Measurements from ENCODE around the gene CLNS1A.

DNA sequence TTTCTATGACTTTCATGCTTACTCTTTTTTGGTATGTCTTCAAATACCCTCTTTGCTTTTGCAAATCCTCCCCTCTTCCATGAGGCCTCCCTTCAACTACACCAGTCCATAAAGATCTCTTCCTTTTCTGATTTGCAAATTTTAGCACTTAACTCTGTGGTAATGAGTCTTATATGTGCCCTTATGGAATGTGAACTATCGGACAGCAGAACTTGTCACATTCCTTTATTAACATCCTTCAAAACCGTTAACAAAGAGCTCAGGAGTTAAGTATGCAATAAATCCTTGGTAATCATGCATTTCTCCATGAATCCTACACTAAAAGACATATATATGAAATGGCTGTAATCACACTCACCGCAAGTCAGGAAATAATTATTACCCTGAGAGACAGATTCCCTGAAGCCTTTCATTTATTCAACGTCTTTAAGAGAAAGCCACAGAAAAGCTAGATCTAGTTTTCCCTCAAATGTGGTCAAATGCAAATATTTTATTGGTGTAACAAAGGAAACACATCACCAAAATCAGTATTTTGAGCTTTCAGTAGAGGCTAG is 7.4 kb downstream of the CLNS1A start:
- TF ChIP-seq MEF2A (IDR thresholded peaks at IDR 0.05; ENCODE audit: borderline replicate concordance, low read depth) (no peak), SMC3 (IDR thresholded peaks at IDR 0.05; ENCODE audit: low read depth, low read length) (no peak)
- TF ChIP-seq, protein P1, sequence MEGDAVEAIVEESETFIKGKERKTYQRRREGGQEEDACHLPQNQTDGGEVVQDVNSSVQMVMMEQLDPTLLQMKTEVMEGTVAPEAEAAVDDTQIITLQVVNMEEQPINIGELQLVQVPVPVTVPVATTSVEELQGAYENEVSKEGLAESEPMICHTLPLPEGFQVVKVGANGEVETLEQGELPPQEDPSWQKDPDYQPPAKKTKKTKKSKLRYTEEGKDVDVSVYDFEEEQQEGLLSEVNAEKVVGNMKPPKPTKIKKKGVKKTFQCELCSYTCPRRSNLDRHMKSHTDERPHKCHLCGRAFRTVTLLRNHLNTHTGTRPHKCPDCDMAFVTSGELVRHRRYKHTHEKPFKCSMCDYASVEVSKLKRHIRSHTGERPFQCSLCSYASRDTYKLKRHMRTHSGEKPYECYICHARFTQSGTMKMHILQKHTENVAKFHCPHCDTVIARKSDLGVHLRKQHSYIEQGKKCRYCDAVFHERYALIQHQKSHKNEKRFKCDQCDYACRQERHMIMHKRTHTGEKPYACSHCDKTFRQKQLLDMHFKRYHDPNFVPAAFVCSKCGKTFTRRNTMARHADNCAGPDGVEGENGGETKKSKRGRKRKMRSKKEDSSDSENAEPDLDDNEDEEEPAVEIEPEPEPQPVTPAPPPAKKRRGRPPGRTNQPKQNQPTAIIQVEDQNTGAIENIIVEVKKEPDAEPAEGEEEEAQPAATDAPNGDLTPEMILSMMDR (IDR thresholded peaks at IDR 0.05): no peak
- TF ChIP-seq, protein P2, sequence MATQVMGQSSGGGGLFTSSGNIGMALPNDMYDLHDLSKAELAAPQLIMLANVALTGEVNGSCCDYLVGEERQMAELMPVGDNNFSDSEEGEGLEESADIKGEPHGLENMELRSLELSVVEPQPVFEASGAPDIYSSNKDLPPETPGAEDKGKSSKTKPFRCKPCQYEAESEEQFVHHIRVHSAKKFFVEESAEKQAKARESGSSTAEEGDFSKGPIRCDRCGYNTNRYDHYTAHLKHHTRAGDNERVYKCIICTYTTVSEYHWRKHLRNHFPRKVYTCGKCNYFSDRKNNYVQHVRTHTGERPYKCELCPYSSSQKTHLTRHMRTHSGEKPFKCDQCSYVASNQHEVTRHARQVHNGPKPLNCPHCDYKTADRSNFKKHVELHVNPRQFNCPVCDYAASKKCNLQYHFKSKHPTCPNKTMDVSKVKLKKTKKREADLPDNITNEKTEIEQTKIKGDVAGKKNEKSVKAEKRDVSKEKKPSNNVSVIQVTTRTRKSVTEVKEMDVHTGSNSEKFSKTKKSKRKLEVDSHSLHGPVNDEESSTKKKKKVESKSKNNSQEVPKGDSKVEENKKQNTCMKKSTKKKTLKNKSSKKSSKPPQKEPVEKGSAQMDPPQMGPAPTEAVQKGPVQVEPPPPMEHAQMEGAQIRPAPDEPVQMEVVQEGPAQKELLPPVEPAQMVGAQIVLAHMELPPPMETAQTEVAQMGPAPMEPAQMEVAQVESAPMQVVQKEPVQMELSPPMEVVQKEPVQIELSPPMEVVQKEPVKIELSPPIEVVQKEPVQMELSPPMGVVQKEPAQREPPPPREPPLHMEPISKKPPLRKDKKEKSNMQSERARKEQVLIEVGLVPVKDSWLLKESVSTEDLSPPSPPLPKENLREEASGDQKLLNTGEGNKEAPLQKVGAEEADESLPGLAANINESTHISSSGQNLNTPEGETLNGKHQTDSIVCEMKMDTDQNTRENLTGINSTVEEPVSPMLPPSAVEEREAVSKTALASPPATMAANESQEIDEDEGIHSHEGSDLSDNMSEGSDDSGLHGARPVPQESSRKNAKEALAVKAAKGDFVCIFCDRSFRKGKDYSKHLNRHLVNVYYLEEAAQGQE (IDR thresholded peaks at IDR 0.05; ENCODE audit: low read depth, low read length): no peak
- TF ChIP-seq, protein P3, sequence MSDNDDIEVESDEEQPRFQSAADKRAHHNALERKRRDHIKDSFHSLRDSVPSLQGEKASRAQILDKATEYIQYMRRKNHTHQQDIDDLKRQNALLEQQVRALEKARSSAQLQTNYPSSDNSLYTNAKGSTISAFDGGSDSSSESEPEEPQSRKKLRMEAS (IDR thresholded peaks at IDR 0.05; ENCODE audit: low read depth): no peak
- TF ChIP-seq, protein P4, sequence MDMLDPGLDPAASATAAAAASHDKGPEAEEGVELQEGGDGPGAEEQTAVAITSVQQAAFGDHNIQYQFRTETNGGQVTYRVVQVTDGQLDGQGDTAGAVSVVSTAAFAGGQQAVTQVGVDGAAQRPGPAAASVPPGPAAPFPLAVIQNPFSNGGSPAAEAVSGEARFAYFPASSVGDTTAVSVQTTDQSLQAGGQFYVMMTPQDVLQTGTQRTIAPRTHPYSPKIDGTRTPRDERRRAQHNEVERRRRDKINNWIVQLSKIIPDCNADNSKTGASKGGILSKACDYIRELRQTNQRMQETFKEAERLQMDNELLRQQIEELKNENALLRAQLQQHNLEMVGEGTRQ (IDR thresholded peaks at IDR 0.05; ENCODE audit: borderline replicate concordance, low read depth, low read length): no peak

Data from SK-N-SH (cell line).